C4-2B (cell line): ENCODE measurements around the gene C10orf71.

Source experiments
- H3K27ac ChIP-seq: fragments of 450-650 bp; 2 replicates; pipeline ENCODE4 v1.5.1; 2017
- ZFX ChIP-seq: fragments of 450-650 bp; IDR thresholded peaks from 2 replicates; pipeline ENCODE4 v1.6.1; 2017
- TF ChIP-seq, protein P1 (sequence below): fragments of 450-650 bp; conservative IDR thresholded peaks from 2 replicates; pipeline ENCODE4 v1.5.1; 2017; ENCODE audit warnings: mild to moderate bottlenecking

The C10orf71 gene, protein sequence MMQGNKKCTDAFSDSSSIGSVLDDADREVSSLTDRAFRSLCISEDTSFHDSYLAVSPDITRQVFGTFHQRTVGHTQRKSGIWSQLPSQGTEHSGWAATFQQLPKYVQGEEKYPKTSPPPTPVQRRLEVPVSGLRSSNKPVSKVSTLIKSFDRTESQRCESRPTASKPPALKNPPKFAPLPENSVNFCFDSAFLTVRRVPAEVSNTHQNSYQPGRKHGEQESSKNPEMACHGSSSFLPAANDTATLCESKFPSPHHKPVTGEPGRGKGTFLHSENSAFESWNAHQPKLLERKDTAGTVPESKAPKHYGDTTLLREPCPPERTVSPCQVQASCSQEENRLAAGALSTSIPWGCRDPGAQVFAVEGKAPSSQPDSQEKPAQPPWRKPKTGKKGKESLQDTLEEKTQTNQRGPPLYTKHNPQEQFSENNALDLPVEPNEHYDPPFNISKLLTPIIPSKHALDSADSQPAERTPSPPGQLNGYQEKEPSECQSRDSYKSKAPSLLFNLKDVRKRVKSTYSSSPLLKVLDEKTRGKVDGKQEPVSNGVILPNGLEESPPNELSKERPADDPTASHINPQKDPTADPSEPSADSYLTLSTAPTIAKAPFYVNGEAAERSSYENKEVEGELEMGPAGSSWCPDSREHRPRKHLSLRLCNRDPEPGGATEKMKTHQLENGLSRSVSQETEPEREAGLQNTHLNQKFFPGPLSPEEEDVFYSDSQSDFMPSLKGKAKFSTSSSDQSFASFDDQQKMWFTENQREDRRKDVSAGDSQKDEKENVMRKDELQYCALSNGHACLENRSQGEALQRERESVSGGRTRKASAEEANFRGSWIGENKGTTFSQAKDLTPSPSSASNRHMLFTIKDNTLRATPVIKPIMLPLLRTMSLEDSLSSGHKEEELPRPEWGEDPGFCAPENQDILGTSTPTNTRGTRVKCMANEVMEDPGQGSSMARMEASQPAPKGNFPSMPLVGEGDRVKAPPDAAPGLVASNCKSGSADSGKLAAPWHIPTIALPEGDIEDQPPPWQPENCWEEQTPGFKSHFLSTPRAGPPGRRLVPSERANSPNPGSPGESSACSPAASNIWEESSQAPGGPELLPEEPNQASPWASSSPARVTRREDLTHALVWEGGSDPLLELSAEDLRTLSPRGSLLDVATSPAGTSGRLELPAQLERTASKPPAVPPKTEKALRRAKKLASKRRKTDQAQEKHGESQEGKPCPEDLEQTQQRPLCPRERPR (N-terminal part only)

GRCh38 chr10:49298983-49299815, at the start of gene C10orf71:
TSS of gene C10orf71 (plus strand) at chr10:49299170. CDS start at chr10:49322546, 23,376 bp downstream.
- TF ChIP-seq, protein P1, sequence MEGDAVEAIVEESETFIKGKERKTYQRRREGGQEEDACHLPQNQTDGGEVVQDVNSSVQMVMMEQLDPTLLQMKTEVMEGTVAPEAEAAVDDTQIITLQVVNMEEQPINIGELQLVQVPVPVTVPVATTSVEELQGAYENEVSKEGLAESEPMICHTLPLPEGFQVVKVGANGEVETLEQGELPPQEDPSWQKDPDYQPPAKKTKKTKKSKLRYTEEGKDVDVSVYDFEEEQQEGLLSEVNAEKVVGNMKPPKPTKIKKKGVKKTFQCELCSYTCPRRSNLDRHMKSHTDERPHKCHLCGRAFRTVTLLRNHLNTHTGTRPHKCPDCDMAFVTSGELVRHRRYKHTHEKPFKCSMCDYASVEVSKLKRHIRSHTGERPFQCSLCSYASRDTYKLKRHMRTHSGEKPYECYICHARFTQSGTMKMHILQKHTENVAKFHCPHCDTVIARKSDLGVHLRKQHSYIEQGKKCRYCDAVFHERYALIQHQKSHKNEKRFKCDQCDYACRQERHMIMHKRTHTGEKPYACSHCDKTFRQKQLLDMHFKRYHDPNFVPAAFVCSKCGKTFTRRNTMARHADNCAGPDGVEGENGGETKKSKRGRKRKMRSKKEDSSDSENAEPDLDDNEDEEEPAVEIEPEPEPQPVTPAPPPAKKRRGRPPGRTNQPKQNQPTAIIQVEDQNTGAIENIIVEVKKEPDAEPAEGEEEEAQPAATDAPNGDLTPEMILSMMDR: no peak
- no peak for TF ChIP-seq ZFX
- H3K27ac ChIP-seq: no peak within 1 kb of the TSS

- TF ChIP-seq, protein P1: no peak
- no peak for TF ChIP-seq ZFX
- H3K27ac ChIP-seq: no peak overlapping the region
Measured at GRCh38 chr10:49252313-49253034, 46.5 kb upstream of the C10orf71 start.

DNA sequence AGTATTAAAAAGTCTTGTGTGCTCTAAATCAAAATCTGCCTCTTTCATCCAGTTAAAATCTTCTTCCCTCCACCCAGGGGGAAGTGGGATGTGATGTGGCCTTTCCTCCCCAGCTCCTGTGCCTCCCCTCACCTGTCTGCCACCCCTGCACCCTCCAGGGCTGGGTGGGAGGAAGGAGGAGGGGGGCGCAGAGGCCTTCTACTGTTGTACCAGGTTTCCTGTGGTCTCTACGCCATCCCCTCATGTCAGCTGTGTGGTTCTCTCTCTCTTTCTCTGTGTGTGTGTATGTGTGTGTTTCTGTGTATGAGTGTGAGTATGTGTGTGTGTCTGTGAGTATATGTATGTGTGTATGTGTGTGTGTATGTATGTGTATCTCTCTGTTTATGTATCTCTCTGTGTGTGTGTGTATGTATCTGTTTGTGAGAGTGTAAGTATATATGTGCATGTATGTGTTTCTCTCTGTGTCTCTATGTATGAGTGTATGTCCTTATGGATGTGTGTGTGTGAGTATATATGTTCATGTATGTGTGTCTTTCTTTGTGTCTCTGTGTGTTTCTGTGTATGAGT, 45.5 kb upstream of the C10orf71 start:
- no peak overlapping the region for H3K27ac ChIP-seq
- TF ChIP-seq, protein P1: no peak
- no peak for TF ChIP-seq ZFX

DNA sequence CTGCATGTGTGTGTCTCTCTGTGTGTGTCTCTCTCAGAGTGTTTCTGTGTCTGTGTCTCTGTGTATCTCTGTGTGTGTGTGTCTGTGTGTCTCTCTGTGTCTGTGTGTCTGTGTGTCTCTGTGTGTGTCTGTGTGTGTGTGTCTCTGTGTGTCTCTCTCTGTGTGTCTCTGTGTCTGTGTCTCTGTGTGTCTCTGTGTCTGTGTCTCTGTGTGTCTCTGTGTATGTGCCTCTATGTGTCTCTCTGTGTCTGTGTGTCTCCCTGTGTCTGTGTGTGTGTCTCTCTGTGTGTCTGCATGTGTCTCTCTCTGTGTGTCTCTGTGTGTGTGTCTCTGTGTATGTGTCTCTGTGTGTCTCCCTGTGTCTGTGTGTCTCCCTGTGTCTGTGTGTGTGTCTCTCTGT, 44.8 kb upstream of the C10orf71 start:
- no peak overlapping the region for H3K27ac ChIP-seq
- TF ChIP-seq, protein P1: no peak
- TF ChIP-seq ZFX: no peak

DNA sequence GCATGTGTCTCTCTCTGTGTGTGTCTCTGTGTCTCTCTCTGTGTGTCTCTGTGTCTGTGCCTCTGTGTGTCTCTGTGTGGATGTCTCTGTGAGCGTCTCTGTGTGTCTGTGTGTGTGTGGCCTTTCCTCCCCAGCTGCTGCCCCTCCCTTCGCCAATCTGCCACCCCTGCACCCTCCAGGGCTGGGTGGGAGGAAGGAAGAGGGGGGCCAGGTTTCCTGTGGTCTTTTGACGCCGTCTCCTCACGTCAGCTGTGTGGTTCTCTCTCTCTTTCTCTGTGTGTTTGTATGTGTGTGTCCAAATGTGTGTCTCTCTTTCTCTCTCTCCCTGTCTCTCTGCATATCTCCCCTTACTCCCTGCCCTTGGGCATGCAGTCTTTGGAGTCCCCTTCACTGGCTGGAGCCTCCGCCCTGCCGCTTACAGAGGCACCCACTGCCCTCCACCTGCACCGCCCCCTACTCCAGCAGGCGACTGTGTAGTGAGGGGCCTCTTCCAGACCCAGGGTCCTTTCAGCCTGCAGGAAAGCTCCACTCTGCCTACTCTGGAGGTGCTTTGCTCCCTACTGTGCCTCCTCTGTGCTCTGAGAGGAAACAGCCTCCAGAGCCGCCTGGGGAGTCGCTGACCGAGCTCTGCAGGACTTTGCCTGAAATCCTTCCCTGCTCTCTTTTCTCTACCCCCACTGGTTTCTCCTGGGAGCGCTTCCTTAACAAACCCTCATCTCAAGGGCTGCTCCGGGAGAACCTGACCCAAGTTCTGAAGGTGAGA, 44.2 kb upstream of the C10orf71 start:
- no peak for TF ChIP-seq ZFX
- TF ChIP-seq, protein P1: no peak
- H3K27ac ChIP-seq: no peak overlapping the region
